ENCODE data around the gene USP10.

USP10 gene

DNA sequence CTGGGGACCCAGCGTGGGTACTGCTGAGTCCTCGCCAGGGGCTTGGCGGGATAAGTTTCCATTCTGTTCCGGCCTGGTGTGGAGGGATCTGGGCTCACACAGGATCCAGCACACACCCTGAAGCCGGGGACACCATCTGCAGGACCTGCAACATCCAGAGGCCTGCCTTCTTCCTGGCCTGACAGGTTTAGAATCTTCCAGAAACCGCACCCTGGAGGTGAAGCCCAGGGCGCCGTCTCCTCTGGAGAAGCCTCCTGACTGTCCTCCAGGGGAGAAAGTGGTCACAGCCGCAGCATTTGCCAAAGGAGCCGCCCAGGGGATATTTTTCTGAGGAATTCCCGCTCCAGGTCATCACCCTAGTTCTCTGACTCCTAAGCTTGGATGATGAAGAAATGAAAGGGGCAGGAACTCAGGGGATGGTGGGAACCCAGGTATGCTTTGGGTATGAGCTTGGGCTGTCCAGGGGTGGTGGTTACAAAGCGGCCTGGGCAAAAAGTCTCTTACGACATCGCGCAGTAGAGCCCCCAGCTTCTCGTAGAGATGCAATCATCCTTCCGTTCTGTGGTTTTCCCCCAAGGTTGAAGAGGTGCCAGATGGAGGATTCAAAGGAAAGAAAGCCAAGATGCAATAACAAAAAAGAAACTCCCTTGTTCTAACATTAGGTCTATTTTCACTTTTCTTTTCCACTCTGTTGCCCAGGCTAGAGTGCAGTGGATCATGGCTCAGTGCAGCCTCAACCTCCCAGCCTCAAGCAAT is 110.9 kb downstream of the USP10 start:
- no peak for FAIRE-seq

DNA sequence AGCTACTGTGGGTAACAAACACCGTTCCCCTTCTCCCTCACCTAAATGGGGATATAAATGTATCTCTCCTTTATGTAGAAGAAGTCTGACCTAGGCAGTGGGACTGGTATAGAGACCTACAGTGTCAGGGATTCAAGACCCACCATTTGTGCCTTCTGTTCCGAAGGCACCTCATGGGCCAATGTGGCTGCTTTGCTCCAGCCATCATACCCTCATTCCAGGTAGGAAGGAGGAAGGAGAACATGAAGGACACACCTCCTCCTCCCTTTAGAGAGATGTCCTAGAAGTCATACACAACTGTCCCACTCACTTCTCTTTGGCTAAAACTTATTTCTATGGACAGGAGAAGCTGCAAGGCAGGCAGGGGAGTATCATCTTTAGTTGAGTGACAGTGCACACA is 111.7 kb downstream of the USP10 start:
- FAIRE-seq: no peak

DNA sequence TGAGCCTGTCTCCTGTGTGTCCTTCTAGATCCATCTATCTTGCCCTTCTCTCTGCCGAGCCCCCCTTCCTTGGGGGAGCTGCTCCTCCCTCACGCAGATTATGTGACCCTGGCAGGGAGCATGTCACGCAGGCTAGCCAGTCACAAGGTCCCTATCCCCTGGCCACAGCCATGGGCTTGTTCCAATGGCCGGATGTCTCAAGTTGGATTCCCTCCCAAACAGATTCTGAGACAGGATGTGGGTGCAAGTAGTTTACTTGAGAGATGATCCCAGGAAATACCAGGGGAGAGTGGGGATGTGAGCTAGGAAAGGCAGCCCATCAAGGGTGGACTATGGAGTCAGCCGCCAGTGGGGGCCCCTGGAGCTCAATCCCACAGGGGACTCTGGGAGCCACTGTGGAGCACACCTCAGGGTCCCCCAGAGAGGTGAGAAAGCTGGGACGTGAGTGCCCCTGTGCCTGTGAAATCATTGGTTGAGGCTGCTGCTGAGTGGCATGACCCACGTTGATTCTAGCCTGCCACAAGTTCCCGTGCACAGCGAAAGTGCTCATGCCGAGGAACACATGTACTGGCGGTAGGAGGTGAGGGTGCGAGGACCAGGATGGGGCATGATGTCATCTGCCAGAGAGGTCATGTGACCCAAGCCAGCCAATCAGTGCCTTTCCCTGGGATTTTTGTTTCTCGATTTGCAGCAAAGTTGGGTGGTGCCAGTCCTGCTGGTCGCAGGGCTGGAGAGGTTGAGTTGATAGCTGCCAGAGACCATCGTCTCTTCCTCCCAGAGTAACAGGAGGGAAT is 113.5 kb downstream of the USP10 start:
- FAIRE-seq: no peak

DNA sequence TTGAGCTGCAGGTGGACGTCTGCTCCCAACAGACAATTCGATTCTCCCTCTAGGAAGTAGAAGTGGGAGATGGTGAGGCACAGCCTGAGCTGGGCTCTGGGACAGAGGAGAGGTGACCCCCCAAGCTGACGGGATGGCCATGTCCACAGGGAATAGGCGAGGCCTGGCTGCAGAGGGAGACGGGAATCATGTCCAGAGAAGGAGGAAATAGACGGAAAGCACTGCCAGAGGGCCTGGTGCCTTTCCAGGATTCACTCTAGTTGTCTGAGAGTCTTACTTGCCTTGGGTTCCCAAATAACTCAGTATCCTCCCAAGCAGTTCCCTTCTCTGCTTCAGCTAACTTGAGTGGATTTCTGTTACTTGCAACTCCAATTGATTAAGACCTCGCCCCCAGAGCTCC is 115.7 kb downstream of the USP10 start:
- no peak for FAIRE-seq

DNA sequence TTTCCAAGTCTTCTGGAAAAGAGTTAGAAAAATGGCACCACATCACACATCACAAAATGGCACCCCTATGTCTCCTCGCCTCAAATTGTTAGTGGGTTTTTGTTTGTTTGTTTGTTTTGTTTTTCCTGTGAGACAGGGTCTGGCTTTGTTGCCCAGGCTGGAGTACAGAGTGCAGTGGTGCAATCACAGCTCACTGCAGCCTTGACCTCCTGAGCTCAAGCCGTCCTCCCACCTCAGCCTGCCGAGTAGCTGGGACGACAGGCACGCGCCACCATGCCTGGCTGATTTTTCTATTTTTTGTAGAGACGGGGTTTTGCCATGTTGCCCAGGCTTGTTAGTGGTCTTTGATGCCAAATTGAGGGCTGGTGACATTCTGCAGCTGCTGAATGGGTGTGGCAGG is 116.2 kb downstream of the USP10 start:
- no peak for FAIRE-seq

DNA sequence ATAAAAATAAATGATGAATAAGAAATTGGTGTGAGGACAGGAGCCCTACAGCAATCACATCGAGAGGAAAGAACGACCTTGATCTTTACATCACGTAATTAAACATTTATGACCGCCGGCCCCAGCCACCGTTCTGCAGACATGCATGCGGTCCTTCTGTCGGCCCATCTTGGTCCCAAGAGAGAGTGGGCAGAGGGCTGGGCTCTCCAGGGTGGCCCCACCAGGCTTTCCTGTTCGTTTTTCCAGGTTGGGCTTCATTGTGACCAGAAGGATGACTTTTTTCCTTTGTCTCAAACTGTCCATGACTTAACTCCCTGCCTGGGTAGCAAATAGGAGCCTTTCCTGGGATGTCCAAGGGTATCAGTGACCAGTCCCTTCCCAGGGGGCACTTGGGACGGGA is 116.7 kb downstream of the USP10 start:
- FAIRE-seq: no peak

DNA sequence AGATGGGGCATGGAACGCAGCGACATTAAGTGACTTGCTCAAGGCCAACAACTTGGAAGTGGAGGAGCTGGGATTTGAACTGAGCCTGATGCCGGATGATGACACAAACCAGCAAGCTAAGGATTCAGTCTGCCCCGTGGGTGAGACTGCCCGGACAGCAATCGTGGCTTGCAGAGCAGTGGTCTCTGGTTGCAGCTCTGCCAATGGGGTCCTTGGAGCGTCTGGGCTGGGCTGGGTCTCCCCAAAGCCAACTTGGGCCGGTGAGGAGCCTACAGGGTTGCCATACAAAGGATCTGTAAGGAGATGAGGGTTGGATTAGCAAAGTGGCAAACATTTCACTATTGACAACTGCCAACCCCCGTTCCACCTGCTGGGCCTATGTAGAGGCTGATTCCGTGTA is 117.4 kb downstream of the USP10 start:
- FAIRE-seq: no peak

DNA sequence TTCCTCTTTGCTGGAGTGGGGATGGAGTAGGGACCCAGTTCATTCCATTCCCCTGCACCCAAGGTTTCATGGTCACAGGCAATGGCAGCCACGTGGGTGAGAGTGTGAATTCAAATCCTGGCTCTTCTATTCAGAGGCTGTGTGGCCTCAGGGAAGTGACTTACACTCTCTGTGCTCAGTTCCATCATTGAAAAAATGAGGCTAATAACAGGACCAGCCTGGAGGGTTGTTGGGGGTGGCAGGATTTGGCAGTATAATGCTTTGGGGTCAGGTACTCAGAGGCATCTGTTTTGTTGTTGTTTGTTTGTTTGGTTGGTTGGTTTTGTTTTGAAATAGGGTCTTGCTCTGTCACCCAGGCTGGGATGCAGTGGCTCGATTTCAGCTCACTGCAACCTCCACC is 117.8 kb downstream of the USP10 start:
- no peak for FAIRE-seq

DNA sequence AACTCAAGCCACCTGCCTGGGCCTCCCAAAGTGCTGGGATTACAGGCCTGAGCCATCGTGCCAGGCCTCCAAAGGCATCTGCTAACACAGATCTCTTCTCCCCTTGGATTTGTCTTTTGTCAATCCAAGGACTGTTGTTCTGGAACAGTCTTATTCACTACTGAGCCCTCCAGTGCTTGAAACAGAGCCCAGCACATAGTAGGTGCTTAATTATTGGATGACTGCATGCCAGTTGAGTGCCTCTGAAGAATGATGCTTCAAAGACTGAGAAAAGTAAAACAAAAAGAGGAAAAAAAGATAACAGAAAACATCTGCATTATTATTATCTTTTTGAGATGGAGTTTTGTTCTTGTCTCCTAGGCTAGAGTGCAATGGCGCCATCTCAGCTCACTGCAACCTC is 118.3 kb downstream of the USP10 start:
- no peak for FAIRE-seq

DNA sequence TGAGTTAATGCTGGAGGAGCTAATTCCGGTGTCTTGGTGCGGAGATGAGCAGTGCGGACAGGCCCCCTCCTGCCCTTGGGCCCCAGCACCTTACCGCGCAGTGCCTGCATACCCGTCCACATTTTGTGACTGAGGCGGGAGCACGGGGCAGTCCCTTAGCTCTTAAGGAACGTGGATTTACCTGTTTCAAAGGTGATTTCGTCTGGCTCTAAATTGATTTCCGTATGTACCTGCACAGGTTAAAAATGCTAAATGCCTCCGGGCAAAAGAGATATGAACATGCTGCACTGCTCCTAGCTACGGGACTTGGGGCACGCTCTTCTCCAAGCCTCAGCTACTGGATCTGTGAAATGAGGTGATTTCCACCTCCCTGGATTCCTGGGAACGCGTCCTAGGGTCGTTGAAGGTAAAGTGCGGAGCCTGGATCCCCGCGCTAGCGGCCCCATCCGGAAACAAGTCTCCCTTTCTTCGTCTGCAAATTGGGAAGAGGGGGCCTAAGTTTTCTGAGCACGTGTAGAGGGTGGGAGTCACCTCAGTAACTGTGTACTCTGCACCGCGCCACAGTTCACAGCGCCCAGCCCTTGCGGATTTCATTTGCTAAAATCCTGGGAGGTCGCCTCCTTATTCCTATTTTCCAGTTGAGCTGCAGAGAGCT is 119.3 kb downstream of the USP10 start:
- FAIRE-seq: no peak

DNA sequence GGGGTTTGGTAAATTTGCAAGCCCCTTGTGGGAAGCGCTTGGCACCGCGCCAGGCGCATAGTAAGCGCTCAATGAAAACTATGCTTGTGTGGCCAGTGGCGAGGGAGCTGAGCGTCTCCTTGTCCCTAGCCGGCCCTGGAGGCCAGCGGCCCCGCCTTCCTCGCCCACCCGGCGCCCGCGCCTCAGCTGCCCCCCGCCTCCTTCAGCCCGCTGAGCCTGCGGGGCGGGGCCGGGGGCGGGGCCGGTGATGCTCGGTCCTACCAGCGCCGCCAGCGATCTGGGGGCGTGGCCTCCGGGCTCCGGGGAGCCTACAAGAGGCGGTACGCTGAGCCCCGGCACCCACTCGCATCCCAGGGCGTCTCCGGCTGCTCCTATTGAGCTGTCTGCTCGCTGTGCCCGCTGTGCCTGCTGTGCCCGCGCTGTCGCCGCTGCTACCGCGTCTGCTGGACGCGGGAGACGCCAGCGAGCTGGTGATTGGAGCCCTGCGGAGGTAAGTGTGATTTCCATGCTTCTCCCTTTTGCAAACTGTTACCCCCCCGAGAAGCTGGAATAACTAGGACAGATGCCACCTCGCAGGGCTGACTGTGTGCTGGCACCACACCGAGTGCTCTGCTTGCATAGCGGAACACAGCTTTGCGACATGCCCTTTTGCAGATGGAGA is 120.0 kb downstream of the USP10 start, which contains the start of gene CRISPLD2:
CRISPLD2 (plus strand) TSS at position 342 of the 661 bp plus-strand sequence. CDS start 18,511 bp downstream, outside the sequence.
- no peak for FAIRE-seq

DNA sequence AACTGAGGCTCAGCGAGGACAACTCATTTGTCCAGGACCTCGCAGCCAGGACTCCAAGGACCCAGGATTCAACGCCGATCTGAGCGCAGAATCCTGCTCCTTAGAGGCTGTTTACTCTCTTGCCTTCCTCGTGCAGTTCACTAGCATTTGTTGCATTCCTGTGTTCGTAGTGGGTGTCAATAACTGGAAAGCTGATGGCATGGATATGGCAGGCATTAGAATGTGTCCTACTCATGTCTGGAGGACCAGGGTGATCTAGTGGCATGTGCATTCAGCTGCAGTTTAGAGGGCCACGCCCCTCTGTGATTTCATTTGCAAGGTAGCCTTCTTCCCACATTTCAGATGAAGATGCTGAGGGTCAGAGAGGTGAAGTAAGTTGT is 120.5 kb downstream of the USP10 start:
- FAIRE-seq: no peak

DNA sequence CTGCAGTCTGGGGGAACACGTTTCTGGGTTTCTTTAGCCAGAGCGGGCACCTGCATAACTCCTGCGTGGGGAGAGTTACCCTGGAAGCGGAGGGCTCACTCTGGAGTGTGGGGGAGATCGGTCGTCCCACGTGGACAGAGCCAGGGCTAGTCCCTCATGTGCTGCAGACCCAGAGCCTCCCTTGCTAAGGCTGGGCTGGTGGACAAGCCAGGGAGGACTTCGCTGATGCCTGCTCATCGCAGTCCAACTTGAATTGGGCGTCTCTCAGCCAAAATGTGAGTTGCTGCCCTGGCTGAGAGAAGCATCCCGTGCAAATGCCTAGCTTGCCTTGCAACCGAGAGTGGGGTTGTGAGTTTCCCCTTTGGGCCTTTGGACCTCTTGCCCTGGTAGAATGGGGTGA is 121.0 kb downstream of the USP10 start:
- FAIRE-seq: no peak

DNA sequence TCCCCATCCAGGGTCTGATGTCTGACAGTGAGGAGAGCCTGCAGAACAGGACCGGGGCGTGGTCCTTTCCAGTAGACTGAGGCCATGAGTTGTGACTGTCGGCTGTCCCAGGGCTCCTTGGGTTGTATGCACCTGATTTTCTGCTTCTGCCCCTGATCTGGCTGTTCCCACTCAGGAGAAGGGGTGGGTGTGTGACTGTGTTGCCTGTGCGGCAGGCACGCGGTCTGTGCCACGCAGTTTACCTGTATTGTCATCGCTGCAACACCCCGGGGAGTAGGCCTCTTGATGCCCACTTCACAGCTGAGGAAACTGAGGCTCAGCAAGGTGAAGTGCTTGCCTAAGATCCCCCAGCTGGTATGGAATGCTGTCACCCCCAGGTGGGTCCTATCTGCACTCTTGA is 121.4 kb downstream of the USP10 start:
- FAIRE-seq: no peak

DNA sequence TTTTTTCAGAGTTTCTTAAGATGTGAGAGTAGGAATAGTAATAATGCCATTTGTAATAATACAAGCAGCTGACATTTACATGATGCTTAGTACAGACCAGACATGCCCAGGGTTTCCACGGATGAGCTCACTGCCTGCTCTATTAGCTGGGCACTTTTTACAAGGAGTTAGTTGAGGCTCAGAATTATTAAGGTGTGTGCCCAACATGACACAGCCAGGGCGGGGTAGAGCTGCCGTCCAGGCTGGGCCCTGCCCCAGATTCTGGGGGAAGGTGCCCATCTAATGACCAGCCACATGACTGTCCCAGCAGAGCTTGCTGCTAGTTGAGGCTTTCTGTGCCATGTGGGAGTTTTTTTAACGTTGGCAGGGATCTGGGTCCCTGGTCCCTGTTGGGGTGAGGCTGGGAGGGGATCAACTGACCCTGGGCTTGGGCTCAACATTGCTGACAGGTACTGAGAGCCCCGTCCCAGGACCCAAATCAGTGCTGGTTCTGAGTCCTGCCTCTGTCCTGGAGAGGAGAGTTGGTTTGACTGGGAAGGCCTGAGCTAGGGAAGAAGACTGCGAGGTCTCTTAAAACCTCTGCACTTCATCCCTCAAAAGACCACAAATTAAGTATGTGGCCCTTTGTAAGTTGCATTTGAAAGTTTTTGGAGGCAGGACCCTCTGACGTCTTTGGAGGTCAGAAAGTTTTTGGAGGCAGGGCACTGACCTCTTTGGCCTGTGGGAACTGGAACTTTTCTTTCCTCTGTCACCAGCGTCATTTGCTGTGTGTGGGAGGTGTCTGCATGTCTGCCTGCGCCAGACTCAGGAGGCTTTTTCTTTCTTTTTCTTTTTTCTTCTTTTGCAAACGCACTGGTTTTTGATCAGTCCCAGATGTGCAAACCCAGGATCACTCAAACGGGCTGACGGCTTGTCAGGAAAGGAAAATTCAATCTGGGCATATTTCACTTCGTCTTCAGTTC is 122.2 kb downstream of the USP10 start:
- FAIRE-seq: no peak

DNA sequence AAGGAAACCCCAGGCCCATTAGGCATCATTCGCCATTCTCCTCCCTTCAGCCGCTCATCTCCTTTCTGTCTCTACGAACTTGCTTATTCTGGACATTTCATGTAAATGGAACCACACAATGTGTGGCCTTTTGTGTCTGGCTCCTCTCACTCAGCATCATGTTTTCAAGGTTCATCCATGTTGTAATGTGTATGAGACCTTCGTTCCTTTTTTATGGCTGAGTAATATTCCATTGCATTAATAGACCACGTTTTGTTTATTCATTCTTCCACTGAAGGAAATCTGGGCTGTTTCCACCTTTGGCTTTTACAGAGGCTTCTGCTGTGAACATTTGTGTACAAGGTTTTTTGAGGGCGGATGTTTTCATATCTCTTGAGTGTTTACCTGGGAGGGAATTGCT is 123.2 kb downstream of the USP10 start:
- no peak for FAIRE-seq

DNA sequence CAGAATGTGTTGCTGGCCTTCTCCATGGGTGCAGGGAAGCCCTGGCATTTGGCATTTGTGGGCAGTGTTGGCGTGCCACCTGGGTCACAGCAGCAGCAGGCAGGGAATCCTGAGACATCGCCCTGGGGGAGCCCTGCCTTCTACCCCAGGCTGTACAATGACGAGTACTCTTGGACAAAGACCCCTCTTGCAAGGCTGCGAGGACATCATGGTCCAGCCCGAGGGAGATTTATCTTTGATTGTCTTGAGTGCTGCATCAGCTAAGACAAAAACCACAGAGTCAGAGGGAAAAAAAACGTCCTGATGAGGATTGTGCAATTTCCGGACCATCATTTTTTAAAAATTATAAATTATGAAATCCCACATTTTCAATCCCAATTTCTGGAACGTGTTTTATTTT is 123.7 kb downstream of the USP10 start:
- FAIRE-seq: no peak

DNA sequence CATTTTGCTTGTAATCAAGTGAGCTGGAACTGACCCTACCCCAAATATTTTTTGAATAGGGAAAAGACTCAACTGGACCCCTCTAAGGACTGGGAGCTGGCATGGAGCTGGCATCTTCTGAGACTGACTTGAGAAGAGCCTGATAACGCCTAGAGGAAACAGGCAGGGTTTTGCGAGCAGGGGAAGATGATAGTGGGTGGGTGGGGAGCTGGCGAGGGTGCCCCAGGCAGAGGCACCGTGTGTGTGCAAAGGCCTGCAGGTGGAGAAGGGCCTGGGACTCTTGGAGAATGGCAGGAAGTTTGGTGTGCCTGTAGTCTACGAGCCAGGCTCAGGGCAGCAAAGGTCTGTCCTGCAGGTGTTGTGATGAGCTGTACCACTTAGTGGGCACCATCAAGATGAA is 124.1 kb downstream of the USP10 start:
- FAIRE-seq: no peak

DNA sequence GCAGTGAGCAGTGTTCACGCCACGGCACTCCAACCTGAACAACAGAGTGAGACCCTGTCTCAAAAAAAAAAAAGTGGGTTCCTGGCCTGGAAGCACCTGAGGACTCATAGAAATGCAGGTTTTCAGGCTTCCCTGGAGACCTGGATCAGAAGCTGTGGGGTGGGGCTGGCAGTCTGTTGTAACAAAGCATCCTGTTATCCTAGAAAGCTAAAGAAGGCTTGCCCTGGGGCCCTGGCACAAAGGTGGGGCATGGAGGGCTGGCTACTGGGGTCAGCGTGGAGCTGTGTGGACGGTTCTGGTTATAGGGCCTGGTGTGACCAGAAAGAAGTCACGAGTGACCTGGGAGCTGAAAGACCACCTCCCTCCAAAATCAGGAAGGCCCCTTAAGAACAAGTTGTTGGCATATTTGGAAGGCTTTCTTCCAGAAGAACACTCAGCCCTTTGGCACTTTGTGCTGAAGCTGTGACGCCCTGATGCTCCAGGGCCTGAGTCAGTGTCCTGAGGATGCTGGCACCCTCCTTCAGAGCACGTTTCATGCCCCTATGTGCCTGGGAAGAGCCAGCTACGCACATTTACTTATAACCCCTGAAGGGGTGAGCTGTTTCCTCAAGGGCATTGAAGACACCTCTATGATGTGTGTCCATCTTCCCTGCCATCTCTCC is 126.2 kb downstream of the USP10 start:
- no peak for FAIRE-seq

DNA sequence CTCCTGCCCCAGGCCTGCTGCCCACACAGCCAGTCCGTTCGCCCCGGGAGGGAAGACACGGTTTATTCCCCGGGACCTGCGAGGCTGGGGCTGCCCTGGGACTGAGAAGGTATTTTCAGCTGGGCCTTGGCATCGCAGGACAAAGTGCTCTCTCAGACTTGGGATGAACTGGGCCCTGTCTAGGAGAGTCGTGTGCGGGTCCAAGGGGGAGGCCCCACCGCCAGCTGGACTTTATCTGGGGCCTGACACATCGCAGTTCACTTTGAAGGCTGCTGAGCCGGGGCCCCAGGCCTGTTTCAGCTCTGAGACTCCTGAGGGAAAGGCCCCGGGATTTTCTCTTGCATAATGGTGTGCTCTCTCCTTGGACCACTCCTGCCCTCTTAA is 126.8 kb downstream of the USP10 start:
- no peak for FAIRE-seq

DNA sequence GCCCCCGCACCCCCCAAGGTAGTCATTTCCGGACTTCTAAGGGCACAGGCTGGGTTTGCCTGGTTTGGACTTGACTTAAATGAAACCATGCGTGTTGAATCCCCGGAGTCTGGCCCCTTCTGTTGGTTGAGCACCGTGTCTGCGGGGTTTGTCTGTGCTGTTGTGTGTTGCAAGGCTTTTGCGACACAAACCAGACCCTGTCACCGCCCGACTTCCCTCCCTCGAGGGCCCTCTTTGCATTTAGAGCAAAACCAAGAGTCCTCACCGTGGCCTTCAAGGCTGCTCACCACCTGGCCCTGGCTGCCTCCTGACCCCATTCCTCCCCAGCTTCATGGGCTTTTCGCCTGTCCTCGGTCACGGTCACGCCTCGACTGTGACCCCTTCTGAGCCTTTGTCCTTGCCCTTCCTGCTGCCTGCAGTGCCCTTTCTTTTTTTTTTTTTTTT is 127.4 kb downstream of the USP10 start:
- no peak for FAIRE-seq

DNA sequence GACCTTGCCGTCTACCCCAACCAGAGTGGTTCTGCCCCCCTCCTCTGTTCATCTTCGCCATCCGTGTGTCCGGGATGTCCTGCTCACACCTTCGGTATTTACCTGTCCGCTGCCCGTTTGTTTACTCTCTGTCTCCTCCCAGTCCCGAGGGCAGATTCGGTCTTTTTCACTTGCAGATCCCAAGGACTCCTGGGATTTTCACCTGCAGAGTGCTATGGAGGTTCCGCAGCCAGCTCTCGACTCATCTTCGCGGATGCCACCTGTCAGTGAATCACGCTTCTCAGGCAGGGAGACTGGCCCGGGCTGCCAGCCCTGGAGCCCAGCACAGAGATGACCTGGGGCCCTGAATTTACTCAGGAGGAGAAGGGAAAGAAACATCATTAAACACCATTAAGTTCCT is 128.1 kb downstream of the USP10 start:
- FAIRE-seq: no peak
